H9 (cell line): Measurements from ENCODE around the gene RHBDD2. TPM values are rescaled to one million over a fixed set of nuclear protein-coding genes. Genes with fewer than 3 reads are reported as not detected.
A peak's percentile ranks its signal among the peaks of the same experiment; 100 is the strongest.

Experiments used
- DNase-seq: peaks from one replicate; pipeline ENCODE4 v3.0.0-alpha.2; 2017
- H2AFZ ChIP-seq: one replicate; pipeline ENCODE4 v1.6.1; 2013; ENCODE audit warnings: mild to moderate bottlenecking, low read length, control low read depth, moderate library complexity
- H2AK5ac ChIP-seq: 2 replicates; pipeline ENCODE4 v1.6.1; 2013; ENCODE audit warnings: low read length, control low read depth, mixed read lengths; ENCODE audit not compliant: insufficient read length
- H2BK120ac ChIP-seq: one replicate; pipeline ENCODE4 v1.6.1; 2013; ENCODE audit warnings: low read depth, mild to moderate bottlenecking, low read length, control low read depth, inconsistent platforms; ENCODE audit not compliant: poor library complexity, severe bottlenecking
- H2BK12ac ChIP-seq: 2 replicates; pipeline ENCODE4 v1.6.1; 2013; ENCODE audit warnings: low read length, control low read depth, mixed read lengths, low read depth; ENCODE audit not compliant: insufficient read length
- H2BK15ac ChIP-seq: 2 replicates; pipeline ENCODE4 v1.6.1; 2013; ENCODE audit warnings: low read depth, low read length, control low read depth
- H2BK20ac ChIP-seq: one replicate; pipeline ENCODE4 v1.6.1; 2013; ENCODE audit warnings: low read depth, mild to moderate bottlenecking, low read length, control low read depth, inconsistent platforms; ENCODE audit not compliant: poor library complexity, severe bottlenecking
- H2BK5ac ChIP-seq: 2 replicates; pipeline ENCODE4 v1.6.1; 2013; ENCODE audit warnings: low read length, control low read depth, mixed read lengths; ENCODE audit not compliant: insufficient read length
- H3K14ac ChIP-seq: 2 replicates; pipeline ENCODE4 v1.6.1; 2013; ENCODE audit warnings: low read length, control low read depth; ENCODE audit not compliant: insufficient read depth
- H3K18ac ChIP-seq: 2 replicates; pipeline ENCODE4 v1.6.1; 2013; ENCODE audit warnings: low read depth, mild to moderate bottlenecking, mixed read lengths, low read length, control low read depth; ENCODE audit not compliant: insufficient read length
- H3K23ac ChIP-seq: 2 replicates; pipeline ENCODE4 v1.6.1; 2013; ENCODE audit warnings: low read length, control low read depth, mixed read lengths, low read depth; ENCODE audit not compliant: insufficient read length
- H3K23me2 ChIP-seq: 2 replicates; pipeline ENCODE4 v1.6.1; 2013; ENCODE audit warnings: low read depth, mild to moderate bottlenecking, mixed read lengths, low read length, control low read depth; ENCODE audit not compliant: insufficient read length, poor library complexity, severe bottlenecking
- H3K27ac ChIP-seq: 2 replicates; pipeline ENCODE4 v1.5.1; 2013; ENCODE audit warnings: low read length, control low read depth, mixed read lengths, low read depth; ENCODE audit not compliant: insufficient read length
- H3K27me3 ChIP-seq: 2 replicates; pipeline ENCODE4 v1.6.1; 2013; ENCODE audit warnings: low read length, control low read depth, inconsistent platforms; ENCODE audit not compliant: insufficient read depth
- H3K4ac ChIP-seq: 2 replicates; pipeline ENCODE4 v1.6.1; 2013; ENCODE audit warnings: low read depth, mild to moderate bottlenecking, control low read depth, inconsistent platforms, low read length, moderate library complexity
- H3K4me1 ChIP-seq: 2 replicates; pipeline ENCODE4 v1.6.1; 2013; ENCODE audit warnings: low read length, control low read depth, inconsistent platforms; ENCODE audit not compliant: insufficient read depth
- H3K4me2 ChIP-seq: 2 replicates; pipeline ENCODE4 v1.6.1; 2013; ENCODE audit warnings: low read length, control low read depth, mixed read lengths; ENCODE audit not compliant: insufficient read length, insufficient read depth
- H3K56ac ChIP-seq: 2 replicates; pipeline ENCODE4 v1.6.1; 2013; ENCODE audit warnings: low read depth, mild to moderate bottlenecking, mixed read lengths, low read length, control low read depth; ENCODE audit not compliant: insufficient read length
- H3K79me1 ChIP-seq: 2 replicates; pipeline ENCODE4 v1.6.1; 2013; ENCODE audit warnings: low read depth, mild to moderate bottlenecking, moderate library complexity, low read length, control low read depth, inconsistent platforms; ENCODE audit not compliant: insufficient read depth, poor library complexity, severe bottlenecking
- H3K79me2 ChIP-seq: 2 replicates; pipeline ENCODE4 v1.6.1; 2013; ENCODE audit warnings: low read length, control low read depth, inconsistent platforms; ENCODE audit not compliant: insufficient read depth
- H3K9ac ChIP-seq: 2 replicates; pipeline ENCODE4 v1.6.1; 2013; ENCODE audit warnings: low read length, control low read depth, mixed read lengths; ENCODE audit not compliant: insufficient read length; ENCODE audit errors: extremely low read depth
- H3K9me3 ChIP-seq: one replicate; pipeline ENCODE4 v1.6.1; 2013; ENCODE audit warnings: low read depth, low read length, inconsistent platforms; ENCODE audit not compliant: control insufficient read depth
- H3T11ph ChIP-seq: one replicate; pipeline ENCODE4 v1.6.1; 2013; ENCODE audit warnings: mild to moderate bottlenecking, low read length, control low read depth, inconsistent platforms
- H4K20me1 ChIP-seq: one replicate; pipeline ENCODE4 v1.6.1; 2013; ENCODE audit not compliant: control insufficient read depth, insufficient read length, insufficient read depth
- H4K5ac ChIP-seq: 2 replicates; pipeline ENCODE4 v1.6.1; 2013; ENCODE audit warnings: low read depth, mild to moderate bottlenecking, mixed read lengths, low read length, control low read depth; ENCODE audit not compliant: insufficient read length
- H4K8ac ChIP-seq: replicated peaks from 2 replicates; pipeline ENCODE4 v1.6.1; 2013; ENCODE audit warnings: low read length, control low read depth, mixed read lengths, low read depth; ENCODE audit not compliant: insufficient read length
- H4K91ac ChIP-seq: 2 replicates; pipeline ENCODE4 v1.6.1; 2013; ENCODE audit warnings: low read depth, mild to moderate bottlenecking, moderate library complexity, mixed read lengths, low read length, control low read depth; ENCODE audit not compliant: insufficient read length
- H3K27ac Mint-ChIP-seq, 3 experiments: 2 replicates in 2 of 3; 3 replicates in 1 of 3; pipeline ENCODE4 v1.8.0; 2020 to 2021; ENCODE audit warnings: mixed read lengths in 3 of 3, mild to moderate bottlenecking in 1 of 3, moderate library complexity in 1 of 3
- H3K27me3 Mint-ChIP-seq: 2 replicates; pipeline ENCODE4 v1.8.0; 2021; ENCODE audit warnings: low read depth, mild to moderate bottlenecking, moderate library complexity, mixed read lengths
- H3K36me3 Mint-ChIP-seq, 3 experiments: 2 replicates in 2 of 3; 3 replicates in 1 of 3; pipeline ENCODE4 v1.8.0; 2020 to 2021; ENCODE audit warnings: low read depth in 3 of 3, mixed read lengths in 3 of 3; ENCODE audit not compliant: insufficient read depth in 1 of 3
- H3K4me1 Mint-ChIP-seq, 2 experiments: 2 replicates each; pipeline ENCODE4 v1.8.0; 2020; ENCODE audit warnings: mixed read lengths in 2 of 2
- H3K4me3 Mint-ChIP-seq, 2 experiments: 2 replicates in 1 of 2; 3 replicates in 1 of 2; pipeline ENCODE4 v1.8.0; 2020 to 2021; ENCODE audit warnings: mild to moderate bottlenecking in 2 of 2, mixed read lengths in 2 of 2, moderate library complexity in 1 of 2
- H3K9me3 Mint-ChIP-seq, 2 experiments: 2 replicates in 1 of 2; 3 replicates in 1 of 2; pipeline ENCODE4 v1.8.0; 2020; ENCODE audit warnings: mild to moderate bottlenecking in 2 of 2, mixed read lengths in 2 of 2, moderate library complexity in 1 of 2
- WGBS: extraction: QIAGEN DNeasy Blood & Tissue Kit; methylation state at CpG from one replicate; pipeline ENCODE4 v1.1.7; 2013; ENCODE audit warnings: missing lambda C conversion rate, low lambda C conversion rate, mixed read lengths; ENCODE audit not compliant: insufficient read length; ENCODE audit errors: extremely low coverage; 5-methylcytosine and 5-hydroxymethylcytosine counted together
- total RNA-seq: library from RNA; stranded (reverse); gene quantifications from 2 replicates; pipeline ENCODE4 v1.2.1, GENCODE V29; 2021
- TF ChIP-seq, protein P1 (sequence below): fragments of 200-600 bp; sonication (generic); conservative IDR thresholded peaks from 3 replicates; pipeline ENCODE4 v1.8.0; 2021; ENCODE audit warnings: antibody characterized with exemption, mild to moderate bottlenecking

Gene RHBDD2
- total RNA-seq, 1 experiment from 2014 or later = 30.0 TPM

DNA sequence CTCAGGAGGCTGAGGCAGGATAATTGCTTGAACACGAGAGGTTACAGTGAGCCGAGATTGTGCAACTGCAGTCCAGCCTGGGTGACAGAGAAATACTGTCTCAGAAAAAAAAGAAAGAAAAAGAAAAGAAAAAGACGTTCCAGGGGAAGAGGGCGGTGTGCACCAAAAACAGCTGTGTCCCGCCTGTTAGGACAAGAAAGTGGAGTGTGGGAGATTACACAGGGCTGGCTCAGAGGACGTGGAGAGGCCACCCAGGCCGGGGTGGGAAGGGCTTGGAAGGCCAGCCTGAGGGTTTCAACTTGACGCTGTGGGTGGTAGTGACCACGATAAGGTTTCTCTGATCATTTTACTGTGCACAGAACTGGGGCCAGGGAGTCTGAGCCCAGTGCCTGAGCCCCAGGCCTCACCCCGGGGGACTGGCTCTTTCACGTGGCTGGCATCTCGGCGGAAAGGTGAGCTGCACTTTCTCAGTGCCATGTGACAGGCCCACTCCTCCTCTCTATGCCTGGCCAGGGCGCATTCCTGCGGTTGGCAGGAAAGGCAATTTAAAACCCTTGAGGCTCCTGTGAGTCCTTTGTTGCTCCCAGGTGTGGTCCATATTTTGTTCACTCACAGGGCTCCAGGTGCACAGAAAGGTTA lies 13.9 kb downstream of the RHBDD2 start:
- H3K27me3 ChIP-seq = no peaks in the 10 kb centered on the region
- H3K56ac ChIP-seq = no peak overlapping the region
- no peak overlapping the region for H3K4ac ChIP-seq
- H3K18ac ChIP-seq = no peak overlapping the region
- H3K23ac ChIP-seq = no peak overlapping the region
- H2AK5ac ChIP-seq = no peak overlapping the region
- Mint-ChIP-seq H3K9me3 (no peaks in the 10 kb centered on the region), H3K27ac (peak overlapping the region in 1 of 3 experiments; percentile 45; a peak in 2 of 7 replicates), H3K4me1 (peaks cover 2 to 3% of the 10 kb centered on the region in 2 experiments; a peak in 2 of 4 replicates), H3K36me3 (peaks cover 9 to 14% (median 13%) of the 10 kb centered on the region in 3 experiments), H3K27me3 (no peaks in the 10 kb centered on the region; the same call in none of the 2 replicates), H3K4me3 (no peak overlapping the region)
- no peak overlapping the region for H2BK120ac ChIP-seq
- no peak overlapping the region for H4K91ac ChIP-seq
- peaks cover 3% of the 10 kb centered on the region for H4K20me1 ChIP-seq
- no peak overlapping the region for H3K4me2 ChIP-seq
- no peak overlapping the region for H2BK20ac ChIP-seq
- no peaks in the 10 kb centered on the region for H3K79me1 ChIP-seq
- DNase-seq = no peak
- no peaks in the 10 kb centered on the region for H3K9me3 ChIP-seq
- H3T11ph ChIP-seq = no peak overlapping the region
- no peak overlapping the region for H3K27ac ChIP-seq
- H2AFZ ChIP-seq = no peak overlapping the region
- no peak overlapping the region for H4K8ac ChIP-seq
- H2BK5ac ChIP-seq = no peak overlapping the region
- no peaks in the 10 kb centered on the region for H3K79me2 ChIP-seq
- no peak overlapping the region for H4K5ac ChIP-seq
- H3K4me1 ChIP-seq = no peaks in the 10 kb centered on the region
- H3K9ac ChIP-seq = no peak overlapping the region
- no peaks in the 10 kb centered on the region for H3K23me2 ChIP-seq
- H2BK12ac ChIP-seq = no peak overlapping the region
- TF ChIP-seq, protein P1, sequence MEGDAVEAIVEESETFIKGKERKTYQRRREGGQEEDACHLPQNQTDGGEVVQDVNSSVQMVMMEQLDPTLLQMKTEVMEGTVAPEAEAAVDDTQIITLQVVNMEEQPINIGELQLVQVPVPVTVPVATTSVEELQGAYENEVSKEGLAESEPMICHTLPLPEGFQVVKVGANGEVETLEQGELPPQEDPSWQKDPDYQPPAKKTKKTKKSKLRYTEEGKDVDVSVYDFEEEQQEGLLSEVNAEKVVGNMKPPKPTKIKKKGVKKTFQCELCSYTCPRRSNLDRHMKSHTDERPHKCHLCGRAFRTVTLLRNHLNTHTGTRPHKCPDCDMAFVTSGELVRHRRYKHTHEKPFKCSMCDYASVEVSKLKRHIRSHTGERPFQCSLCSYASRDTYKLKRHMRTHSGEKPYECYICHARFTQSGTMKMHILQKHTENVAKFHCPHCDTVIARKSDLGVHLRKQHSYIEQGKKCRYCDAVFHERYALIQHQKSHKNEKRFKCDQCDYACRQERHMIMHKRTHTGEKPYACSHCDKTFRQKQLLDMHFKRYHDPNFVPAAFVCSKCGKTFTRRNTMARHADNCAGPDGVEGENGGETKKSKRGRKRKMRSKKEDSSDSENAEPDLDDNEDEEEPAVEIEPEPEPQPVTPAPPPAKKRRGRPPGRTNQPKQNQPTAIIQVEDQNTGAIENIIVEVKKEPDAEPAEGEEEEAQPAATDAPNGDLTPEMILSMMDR = no peak
- no peak overlapping the region for H3K14ac ChIP-seq
- WGBS = no CpG with 5 or more reads among the region's 15 CpGs
- H2BK15ac ChIP-seq = no peak overlapping the region
